Measurements from ENCODE around the gene ADARB1. TPM values are rescaled to one million over a fixed set of nuclear protein-coding genes. Genes with fewer than 3 reads are reported as not detected.

Gene ADARB1
- polyA plus RNA-seq, 3 donors, result 0.40 to 2.6 (median 1.0) TPM

- Histone ChIP-seq H3K4me1 (ENCODE audit: control insufficient read depth in 1 of 2, insufficient read depth in 2 of 2, low read length in 2 of 2) (no peaks in the 10 kb centered on the region), H3K4me3 (replicated peaks in 1 of 3; ENCODE audit: low read depth in 2 of 3, low read length in 3 of 3) (no peak overlapping the region), H3K36me3 (replicated peaks in 1 of 2; ENCODE audit: control insufficient read depth in 1 of 2, insufficient read depth in 2 of 2, low read length in 2 of 2) (peaks cover 64 to 79% of the 10 kb centered on the region in 2 donors), H3K27me3 (ENCODE audit: control insufficient read depth in 2 of 2, insufficient read depth in 2 of 2, low read length in 2 of 2) (no peaks in the 10 kb centered on the region), H3K79me2 (ENCODE audit: insufficient read depth, low read length) (no peaks in the 10 kb centered on the region), H3K9me3 (replicated peaks in 1 of 2; ENCODE audit: control insufficient read depth in 1 of 2, insufficient read depth in 1 of 2, low read length in 2 of 2) (peaks cover 12 to 26% of the 10 kb centered on the region in 2 donors), H3K9ac (ENCODE audit: insufficient read depth, low read length, poor library complexity, severe bottlenecking) (no peak overlapping the region), H3K4me2 (replicated peaks; ENCODE audit: extremely low read depth, low read length, poor library complexity, severe bottlenecking) (no peak overlapping the region), H3K27ac (ENCODE audit: low read depth in 1 of 2, low read length in 2 of 2) (no peak overlapping the region), H4K20me1 (ENCODE audit: insufficient read depth, low read length) (no peaks in the 10 kb centered on the region), H2AFZ (ENCODE audit: insufficient read depth, low read depth, low read length, poor library complexity, severe bottlenecking) (no peak overlapping the region)
- Mint-ChIP-seq H3K4me3 (no peak overlapping the region), H3K36me3 (peaks cover 45 to 54% of the 10 kb centered on the region in 2 donors), H3K4me1 (no peaks in the 10 kb centered on the region), H3K9me3 (peaks cover 0 to 6% (median 1%) of the 10 kb centered on the region in 7 donors), H3K27ac (no peak overlapping the region), H3K27me3 (ENCODE audit: low read depth in 3 of 3) (no peaks in the 10 kb centered on the region)
- intact Hi-C loops (cut with micrococcal nuclease), result loop anchor here in 1 of 2 donors (10.0 kb wide), 1 partner anchor 103 kb away; no protein-coding TSS in a partner anchor
- no peak for DNase-seq
- 96% methylated on average over 16 of the region's 16 CpGs for WGBS (ENCODE audit: insufficient coverage)
- TF ChIP-seq CTCF (IDR thresholded peaks at IDR 0.05), result no peak
These were observed 193.0 kb downstream of the ADARB1 start for GRCh38 chr21:45267390-45267760.

- Mint-ChIP-seq H3K27ac (no peak overlapping the region), H3K9me3 (peaks cover 0 to 6% (median 1%) of the 10 kb centered on the region in 7 donors), H3K27me3 (ENCODE audit: low read depth in 3 of 3) (no peaks in the 10 kb centered on the region), H3K36me3 (peaks cover 32 to 37% of the 10 kb centered on the region in 2 donors), H3K4me3 (no peak overlapping the region), H3K4me1 (no peaks in the 10 kb centered on the region)
- H3K79me2 ChIP-seq (ENCODE audit: insufficient read depth, low read length), result no peaks in the 10 kb centered on the region
- no peak overlapping the region for H3K27ac ChIP-seq (ENCODE audit: low read depth in 1 of 2, low read length in 2 of 2)
- intact Hi-C loops (cut with micrococcal nuclease), result loop anchor here in 1 of 2 donors (10.0 kb wide), 1 partner anchor 105 kb away; no protein-coding TSS in a partner anchor
- no peak for DNase-seq
- H3K4me1 ChIP-seq (ENCODE audit: control insufficient read depth in 1 of 2, insufficient read depth in 2 of 2, low read length in 2 of 2), result no peaks in the 10 kb centered on the region
- H2AFZ ChIP-seq (ENCODE audit: insufficient read depth, low read depth, low read length, poor library complexity, severe bottlenecking), result no peak overlapping the region
- H3K9ac ChIP-seq (ENCODE audit: insufficient read depth, low read length, poor library complexity, severe bottlenecking), result no peak overlapping the region
- no peak for TF ChIP-seq CTCF (IDR thresholded peaks at IDR 0.05)
- WGBS (ENCODE audit: insufficient coverage), result 99% methylated on average over 10 of the region's 13 CpGs
- no peaks in the 10 kb centered on the region for H3K27me3 ChIP-seq (ENCODE audit: control insufficient read depth in 2 of 2, insufficient read depth in 2 of 2, low read length in 2 of 2)
- H3K4me2 ChIP-seq (replicated peaks; ENCODE audit: extremely low read depth, low read length, poor library complexity, severe bottlenecking), result no peak overlapping the region
- peaks cover 58 to 87% of the 10 kb centered on the region in 2 donors for H3K36me3 ChIP-seq (replicated peaks in 1 of 2; ENCODE audit: control insufficient read depth in 1 of 2, insufficient read depth in 2 of 2, low read length in 2 of 2)
- no peaks in the 10 kb centered on the region for H4K20me1 ChIP-seq (ENCODE audit: insufficient read depth, low read length)
- peaks cover 12 to 27% of the 10 kb centered on the region in 2 donors for H3K9me3 ChIP-seq (replicated peaks in 1 of 2; ENCODE audit: control insufficient read depth in 1 of 2, insufficient read depth in 1 of 2, low read length in 2 of 2)
- H3K4me3 ChIP-seq (replicated peaks in 1 of 3; ENCODE audit: low read depth in 2 of 3, low read length in 3 of 3), result no peak overlapping the region
These were observed 195.5 kb downstream of the ADARB1 start for GRCh38 chr21:45269861-45270260.

Measured in CD14-positive monocyte (primary cell).